GM12878 (cell line): ENCODE results near the gene APOH. TPM values are rescaled to one million over a fixed set of nuclear protein-coding genes. Genes with fewer than 3 reads are reported as not detected.

Experiments used
- ATAC-seq: fragments of 200-7000 bp; cut with Tn5 transposase; 3 replicates; pipeline ENCODE4 v1.9.1; 2020; ENCODE audit warnings: mild to moderate bottlenecking, moderate library complexity
- BruUV-seq: library from RNA; stranded (reverse); fragments of 400-500 nt; replicated peaks from 2 replicates; lab custom pipeline; 2021; lab: Mats Ljungman, UMichigan
- CTCF ChIA-PET: fragments of 300-600 bp; sonication (Branson Sonifier 250); formaldehyde crosslinking; extraction: SDS; loops from one replicate; lab custom pipeline; 2021; ENCODE audit warnings: inconsistent platforms; lab: Yijun Ruan, JAX
- POLR2A ChIA-PET: fragments of 350-600 bp; formaldehyde crosslinking; extraction: SDS; loops from one replicate; lab custom pipeline; 2021; ENCODE audit warnings: inconsistent platforms; lab: Charles Lee
- RAD21 ChIA-PET: fragments of 300-600 bp; sonication (Branson Sonifier 250); formaldehyde crosslinking; loops from one replicate; lab custom pipeline; 2023; ENCODE audit warnings: antibody characterized with exemption; ENCODE audit not compliant: unreplicated experiment; lab: Charles Lee
- SMC1A ChIA-PET: fragments of 300-600 bp; sonication (Branson Sonifier 250); formaldehyde crosslinking; loops from one replicate; lab custom pipeline; 2023; ENCODE audit not compliant: unreplicated experiment, uncharacterized antibody; lab: Charles Lee
- DNase-seq: peaks from one replicate; pipeline ENCODE4 v3.0.0-alpha.2; 2011; ENCODE audit warnings: low read depth, low spot score
- FAIRE-seq: peaks from 3 replicates; lab custom pipeline; 2011; peaks lifted over from hg19 to GRCh38; lab: Jason Lieb, UNC
- H2AFZ ChIP-seq: 2 replicates; pipeline ENCODE4 v1.6.0; 2011; ENCODE audit warnings: low read depth, low read length, control low read depth; ENCODE audit not compliant: control insufficient read depth
- H3K27ac ChIP-seq: 2 replicates; pipeline ENCODE4 v1.5.1; 2011; ENCODE audit warnings: control low read depth; ENCODE audit not compliant: control insufficient read depth, insufficient read depth
- H3K27me3 ChIP-seq, 2 experiments: replicated peaks in 1 of 2; 2 replicates each; pipeline versions ENCODE4 v1.6.0 to v1.6.1; 2011; ENCODE audit warnings: low read length in 1 of 2; ENCODE audit not compliant: control insufficient read depth in 2 of 2, insufficient read depth in 2 of 2
- H3K36me3 ChIP-seq, 2 experiments: 2 replicates each; pipeline ENCODE4 v1.5.1; 2011; ENCODE audit warnings: low read length in 1 of 2; ENCODE audit not compliant: control insufficient read depth in 2 of 2, insufficient read depth in 2 of 2
- H3K4me1 ChIP-seq: 2 replicates; pipeline ENCODE4 v1.6.1; 2011; ENCODE audit warnings: mild to moderate bottlenecking, low read length, moderate library complexity, mixed read lengths; ENCODE audit not compliant: control insufficient read depth, insufficient read depth
- H3K4me2 ChIP-seq: 2 replicates; pipeline ENCODE4 v1.6.0; 2011; ENCODE audit warnings: control low read depth; ENCODE audit not compliant: control insufficient read depth, insufficient read depth
- H3K4me3 ChIP-seq: fragments of 200-600 bp; sonication (generic); 2 replicates; pipeline ENCODE4 v1.5.1; 2016
- H3K79me2 ChIP-seq: 2 replicates; pipeline ENCODE4 v1.6.0; 2011; ENCODE audit warnings: low read length; ENCODE audit not compliant: control insufficient read depth, insufficient read depth
- H3K9ac ChIP-seq: 2 replicates; pipeline ENCODE4 v1.8.0; 2011; ENCODE audit warnings: low read length, control low read depth, mixed read lengths; ENCODE audit not compliant: control insufficient read depth, insufficient read depth
- H3K9me3 ChIP-seq: replicated peaks from 3 replicates; pipeline ENCODE4 v1.5.1; 2011; ENCODE audit warnings: mild to moderate bottlenecking, low read length; ENCODE audit not compliant: control insufficient read depth, insufficient read depth
- H4K20me1 ChIP-seq: 2 replicates; pipeline ENCODE4 v1.6.0; 2011; ENCODE audit not compliant: control insufficient read depth, insufficient read depth
- BMI1 ChIP-seq: fragments of 450-650 bp; IDR thresholded peaks from 2 replicates; pipeline ENCODE4 v1.6.1; 2016; ENCODE audit warnings: mild to moderate bottlenecking, moderate library complexity, borderline replicate concordance
- DPF2 ChIP-seq: fragments of 450-650 bp; IDR thresholded peaks from 2 replicates; pipeline ENCODE4 v1.6.1; 2017; ENCODE audit warnings: mild to moderate bottlenecking
- EGR1 ChIP-seq, 2 experiments: IDR thresholded peaks; 1 replicate in 1 of 2; 2 replicates in 1 of 2; pipeline ENCODE4 v1.6.1; 2011 to 2012; ENCODE audit warnings: low read depth in 2 of 2, low read length in 2 of 2, borderline replicate concordance in 1 of 2, mild to moderate bottlenecking in 1 of 2, moderate library complexity in 1 of 2
- ESRRA ChIP-seq: IDR thresholded peaks from 2 replicates; pipeline ENCODE4 v1.6.1; 2012; ENCODE audit warnings: mild to moderate bottlenecking, low read length, improper control_type of control experiment
- PAX5 ChIP-seq: IDR thresholded peaks from 2 replicates; pipeline ENCODE4 v1.6.1; 2011; ENCODE audit warnings: low read depth, low read length, borderline replicate concordance
- PAX8 ChIP-seq: fragments of 450-650 bp; IDR thresholded peaks from 2 replicates; pipeline ENCODE4 v1.6.1; 2017; ENCODE audit warnings: mild to moderate bottlenecking, moderate library complexity
- POLR2AphosphoS2 ChIP-seq: IDR thresholded peaks from 2 replicates; pipeline ENCODE4 v1.6.1; 2011; ENCODE audit warnings: low read depth, mild to moderate bottlenecking, low read length, improper control_type of control experiment, moderate library complexity
- POU2F2 ChIP-seq: IDR thresholded peaks from 3 replicates; pipeline ENCODE4 v1.6.1; 2011; ENCODE audit warnings: low read depth, mild to moderate bottlenecking, low read length, borderline replicate concordance
- SUPT20H ChIP-seq: IDR thresholded peaks from 2 replicates; pipeline ENCODE4 v1.6.1; 2011; ENCODE audit warnings: low read depth, mild to moderate bottlenecking, low read length, moderate library complexity, borderline replicate concordance; ENCODE audit not compliant: control insufficient read depth
- TAF1 ChIP-seq: IDR thresholded peaks from 2 replicates; pipeline ENCODE4 v1.6.1; 2011; ENCODE audit warnings: mild to moderate bottlenecking, low read depth, low read length, borderline replicate concordance
- ZNF207 ChIP-seq: fragments of 450-650 bp; IDR thresholded peaks from 2 replicates; pipeline ENCODE4 v1.6.1; 2014; ENCODE audit warnings: antibody characterized with exemption, mild to moderate bottlenecking, borderline replicate concordance
- ZNF217 ChIP-seq: fragments of 450-650 bp; IDR thresholded peaks from 2 replicates; pipeline ENCODE4 v1.6.1; 2017; ENCODE audit warnings: antibody characterized with exemption, mild to moderate bottlenecking
- ZNF622 ChIP-seq: fragments of 450-650 bp; IDR thresholded peaks from 2 replicates; pipeline ENCODE4 v1.6.1; 2017; ENCODE audit warnings: mild to moderate bottlenecking, inconsistent platforms
- ZSCAN29 ChIP-seq: fragments of 450-650 bp; IDR thresholded peaks from 2 replicates; pipeline ENCODE4 v1.6.1; 2017; ENCODE audit warnings: mild to moderate bottlenecking, moderate library complexity
- WGBS: methylation state at CpG from one replicate; pipeline ENCODE4 v1.1.6; 2016; ENCODE audit warnings: low lambda C conversion rate; ENCODE audit not compliant: insufficient replicate concordance, insufficient coverage; ENCODE audit errors: missing lambda C conversion rate; 5-methylcytosine and 5-hydroxymethylcytosine counted together
- in situ Hi-C: fragments of 300-500 bp; cut with MboI; formaldehyde crosslinking; loops from 9 replicates; pipeline ENCODE4 v1.14.3; 2018; ENCODE audit warnings: mixed read lengths
- intact Hi-C: fragments of 100-400 bp; cut with micrococcal nuclease; formaldehyde crosslinking; loops from one replicate; pipeline ENCODE4 v1.14.2; 2022; ENCODE audit not compliant: unreplicated experiment
- polyA plus RNA-seq, 11 experiments: library from polyadenylated mRNA; depleted of rRNA in 4 of 11; unstranded in 6 of 11; stranded (reverse) in 5 of 11; fragments of >200 nt; fragmentation: Nextera tagmentation in 4 of 11; fragmentation: Illumina TruSeq in 1 of 11; extraction: Ambion mirVana in 4 of 11; extraction: Trizol in 1 of 11; gene quantifications; 1 replicate in 1 of 11; 2 replicates in 10 of 11; pipeline versions ENCODE4 v1.2.1 to v1.2.3, GENCODE V29; 2011 to 2016; ENCODE audit warnings: inconsistent platforms in 2 of 11, missing spikeins in 2 of 11, low read depth in 1 of 11
- total RNA-seq, 4 experiments: library from RNA; depleted of rRNA in 3 of 4; stranded (reverse); fragments of >200 nt in 3 of 4; fragmentation: Illumina TruSeq in 1 of 4; extraction: Trizol in 1 of 4; gene quantifications; 2 replicates each; pipeline versions ENCODE4 v1.2.1 to v1.2.3, GENCODE V29; 2013 to 2021
- TF ChIP-seq, protein P1 (sequence below): fragments of 450-650 bp; IDR thresholded peaks from 2 replicates; pipeline ENCODE4 v1.6.1; 2016; ENCODE audit warnings: mild to moderate bottlenecking
- TF ChIP-seq, protein P2 (sequence below): fragments of 450-650 bp; IDR thresholded peaks from 2 replicates; pipeline ENCODE4 v1.6.1; 2017; ENCODE audit warnings: low read depth, mild to moderate bottlenecking, moderate library complexity

The APOH gene
- total and polyA plus RNA-seq, 10 of the 15 experiments (the other 5 are each of a cell fraction or from before 2014, with no cell fraction given) = 1.8 TPM; not detected in 9

- TF ChIP-seq, protein P1, sequence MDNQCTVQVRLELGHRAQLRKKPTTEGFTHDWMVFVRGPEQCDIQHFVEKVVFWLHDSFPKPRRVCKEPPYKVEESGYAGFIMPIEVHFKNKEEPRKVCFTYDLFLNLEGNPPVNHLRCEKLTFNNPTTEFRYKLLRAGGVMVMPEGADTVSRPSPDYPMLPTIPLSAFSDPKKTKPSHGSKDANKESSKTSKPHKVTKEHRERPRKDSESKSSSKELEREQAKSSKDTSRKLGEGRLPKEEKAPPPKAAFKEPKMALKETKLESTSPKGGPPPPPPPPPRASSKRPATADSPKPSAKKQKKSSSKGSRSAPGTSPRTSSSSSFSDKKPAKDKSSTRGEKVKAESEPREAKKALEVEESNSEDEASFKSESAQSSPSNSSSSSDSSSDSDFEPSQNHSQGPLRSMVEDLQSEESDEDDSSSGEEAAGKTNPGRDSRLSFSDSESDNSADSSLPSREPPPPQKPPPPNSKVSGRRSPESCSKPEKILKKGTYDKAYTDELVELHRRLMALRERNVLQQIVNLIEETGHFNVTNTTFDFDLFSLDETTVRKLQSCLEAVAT = no peak
- TF ChIP-seq, all 136 proteins: peak for 0
Measured at GRCh38 chr17:66183529-66183928, 45.7 kb downstream of the APOH start (continued).

DNA sequence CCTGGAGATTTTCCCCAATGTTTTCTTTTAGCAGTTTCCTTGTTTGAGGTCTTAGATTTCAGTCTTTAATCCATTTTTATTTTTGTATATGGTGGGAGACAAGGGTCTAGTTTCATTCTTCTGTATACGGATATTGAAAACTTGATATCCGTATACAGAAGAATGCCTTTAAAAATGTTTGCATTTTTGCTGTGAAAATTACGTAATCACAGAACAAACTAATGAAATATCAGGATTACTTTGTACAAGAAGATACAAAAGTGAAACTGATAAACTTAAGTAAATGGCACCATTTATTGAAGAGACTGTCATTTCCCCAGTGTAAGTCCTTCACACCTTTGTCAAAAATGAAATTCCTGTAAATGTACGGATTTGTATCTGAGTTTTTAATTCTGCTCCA lies 50.6 kb downstream of the APOH start:
- CTCF ChIA-PET = no interaction called here
- POLR2A ChIA-PET = no interaction called here
- RAD21 ChIA-PET = no interaction called here
- in situ Hi-C loops (no loop called here), intact Hi-C loops (no loop called here)
- Histone ChIP-seq H3K4me2 (no peak overlapping the region), H3K79me2 (no peaks in the 10 kb centered on the region), H3K9ac (no peak overlapping the region), H4K20me1 (no peaks in the 10 kb centered on the region), H3K36me3 (no peaks in the 10 kb centered on the region), H3K4me1 (no peaks in the 10 kb centered on the region), H3K9me3 (no peaks in the 10 kb centered on the region), H2AFZ (no peak overlapping the region), H3K27me3 (no peaks in the 10 kb centered on the region), H3K27ac (no peak overlapping the region), H3K4me3 (no peak overlapping the region)
- TF ChIP-seq BMI1 (no peak), TAF1 (no peak), ESRRA (no peak), POLR2AphosphoS2 (no peak), ZNF622 (no peak), DPF2 (no peak), ZNF217 (no peak), EGR1 (IDR thresholded peaks at IDR 0.05; ENCODE audit: borderline replicate concordance in 1 of 2, low read depth in 2 of 2, low read length in 2 of 2) (no peak), SUPT20H (no peak), ZNF207 (no peak), PAX8 (no peak), ZSCAN29 (no peak), POU2F2 (no peak), PAX5 (no peak)
- TF ChIP-seq, protein P2, sequence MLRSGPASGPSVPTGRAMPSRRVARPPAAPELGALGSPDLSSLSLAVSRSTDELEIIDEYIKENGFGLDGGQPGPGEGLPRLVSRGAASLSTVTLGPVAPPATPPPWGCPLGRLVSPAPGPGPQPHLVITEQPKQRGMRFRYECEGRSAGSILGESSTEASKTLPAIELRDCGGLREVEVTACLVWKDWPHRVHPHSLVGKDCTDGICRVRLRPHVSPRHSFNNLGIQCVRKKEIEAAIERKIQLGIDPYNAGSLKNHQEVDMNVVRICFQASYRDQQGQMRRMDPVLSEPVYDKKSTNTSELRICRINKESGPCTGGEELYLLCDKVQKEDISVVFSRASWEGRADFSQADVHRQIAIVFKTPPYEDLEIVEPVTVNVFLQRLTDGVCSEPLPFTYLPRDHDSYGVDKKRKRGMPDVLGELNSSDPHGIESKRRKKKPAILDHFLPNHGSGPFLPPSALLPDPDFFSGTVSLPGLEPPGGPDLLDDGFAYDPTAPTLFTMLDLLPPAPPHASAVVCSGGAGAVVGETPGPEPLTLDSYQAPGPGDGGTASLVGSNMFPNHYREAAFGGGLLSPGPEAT = no peak
- FAIRE-seq (no peak), DNase-seq (no peak), ATAC-seq (no peak)
- no TSS peak for BruUV-seq
- WGBS = 34% methylated on average over 4 of the region's 4 CpGs
- SMC1A ChIA-PET = no interaction called here
